ENCODE results near the gene MTMR6. TPM values are rescaled to one million over a fixed set of nuclear protein-coding genes. Genes with fewer than 3 reads are reported as not detected.

MTMR6 gene
- total RNA-seq, 1 donor from 2014 or later = 6.4 TPM

GRCh38 chr13:25268561-25268960 is 18.7 kb downstream of the MTMR6 start:
- peaks cover 25 to 35% of the 10 kb centered on the region in 2 donors for H3K36me3 ChIP-seq
- no peaks in the 10 kb centered on the region for H3K4me1 ChIP-seq
- H3K9me3 ChIP-seq = no peaks in the 10 kb centered on the region
- DNase-seq (ENCODE audit: low spot score in 2 of 2) = no peak
- H3K27ac ChIP-seq = no peak overlapping the region
- intact Hi-C loops (cut with DNase I) = no loop called here
- H3K4me3 ChIP-seq = no peak overlapping the region
- no peaks in the 10 kb centered on the region for H3K27me3 ChIP-seq
- TF ChIP-seq CTCF (IDR thresholded peaks at IDR 0.05) = no peak

- H3K4me1 ChIP-seq = no peaks in the 10 kb centered on the region
- no peaks in the 10 kb centered on the region for H3K27me3 ChIP-seq
- H3K4me3 ChIP-seq = no peak overlapping the region
- intact Hi-C loops (cut with DNase I) = no loop called here
- no peak for TF ChIP-seq CTCF (IDR thresholded peaks at IDR 0.05)
- no peak overlapping the region for H3K27ac ChIP-seq
- H3K9me3 ChIP-seq = no peaks in the 10 kb centered on the region
- DNase-seq (ENCODE audit: low spot score in 2 of 2) = no peak
- H3K36me3 ChIP-seq = peaks cover 33 to 40% of the 10 kb centered on the region in 2 donors
Observed at GRCh38 chr13:25267715-25268114, 19.6 kb downstream of the MTMR6 start.

GRCh38 chr13:25266706-25267105 is 20.6 kb downstream of the MTMR6 start:
- H3K27me3 ChIP-seq = no peaks in the 10 kb centered on the region
- peaks cover 35 to 38% of the 10 kb centered on the region in 2 donors for H3K36me3 ChIP-seq
- H3K27ac ChIP-seq = no peak overlapping the region
- no peak for TF ChIP-seq CTCF (IDR thresholded peaks at IDR 0.05)
- DNase-seq (ENCODE audit: low spot score in 2 of 2) = no peak
- H3K4me3 ChIP-seq = no peak overlapping the region
- no peaks in the 10 kb centered on the region for H3K9me3 ChIP-seq
- intact Hi-C loops (cut with DNase I) = no loop called here
- H3K4me1 ChIP-seq = no peaks in the 10 kb centered on the region

- no peak for DNase-seq (ENCODE audit: low spot score in 2 of 2)
- Histone ChIP-seq H3K27ac (no peak overlapping the region), H3K9me3 (no peaks in the 10 kb centered on the region), H3K27me3 (no peaks in the 10 kb centered on the region), H3K4me3 (no peak overlapping the region), H3K36me3 (peaks cover 42 to 78% of the 10 kb centered on the region in 2 donors), H3K4me1 (no peaks in the 10 kb centered on the region)
- no peak for TF ChIP-seq CTCF (IDR thresholded peaks at IDR 0.05)
- intact Hi-C loops (cut with DNase I) = no loop called here
Observed at GRCh38 chr13:25262261-25262660, 25.0 kb downstream of the MTMR6 start.

GRCh38 chr13:25253702-25254101 is 33.6 kb downstream of the MTMR6 start:
- Histone ChIP-seq H3K4me3 (no peak overlapping the region), H3K9me3 (no peaks in the 10 kb centered on the region), H3K4me1 (no peaks in the 10 kb centered on the region), H3K27me3 (no peaks in the 10 kb centered on the region), H3K27ac (no peak overlapping the region), H3K36me3 (peaks cover 25 to 73% of the 10 kb centered on the region in 2 donors)
- intact Hi-C loops (cut with DNase I) = no loop called here
- DNase-seq (ENCODE audit: low spot score in 2 of 2) = no peak
- TF ChIP-seq CTCF (IDR thresholded peaks at IDR 0.05) = no peak

GRCh38 chr13:25252752-25253151 is 34.5 kb downstream of the MTMR6 start:
- DNase-seq (ENCODE audit: low spot score in 2 of 2) = no peak
- intact Hi-C loops (cut with DNase I) = no loop called here
- Histone ChIP-seq H3K36me3 (peaks cover 22 to 65% of the 10 kb centered on the region in 2 donors), H3K4me1 (no peaks in the 10 kb centered on the region), H3K27ac (no peak overlapping the region), H3K4me3 (no peak overlapping the region), H3K9me3 (no peaks in the 10 kb centered on the region), H3K27me3 (no peaks in the 10 kb centered on the region)
- no peak for TF ChIP-seq CTCF (IDR thresholded peaks at IDR 0.05)

Measured in ascending aorta (tissue), 2 donors.